SK-N-MC (cell line): ENCODE results near the gene GPR55.

Experiments
- EZH2 ChIP-seq: fragments of 200-600 bp; sonication (generic); IDR thresholded peaks from one replicate; pipeline ENCODE4 v1.6.1; 2017; ENCODE audit warnings: antibody characterized with exemption
- POLR2AphosphoS5 ChIP-seq: IDR thresholded peaks from 2 replicates; pipeline ENCODE4 v1.6.1; 2012; ENCODE audit warnings: mild to moderate bottlenecking, low read depth, low read length, borderline replicate concordance

- TF ChIP-seq EZH2 = no peak
- TF ChIP-seq POLR2AphosphoS5 = peak; percentile 84
These were observed 60.3 kb downstream of the GPR55 start, which contains the start of gene ITM2C for GRCh38 chr2:230864605-230865306.
